GM12801 (cell line): Measurements from ENCODE around the gene ZNF142.

Experiments
- TF ChIP-seq, protein P1 (sequence below): IDR thresholded peaks from one replicate; pipeline ENCODE4 v1.5.1; 2011; ENCODE audit warnings: control low read depth; ENCODE audit not compliant: insufficient read length; ENCODE audit errors: extremely low read depth

ZNF142 gene

GRCh38 chr2:218662827-218663226 is 3.4 kb upstream of the ZNF142 start:
- TF ChIP-seq, protein P1, sequence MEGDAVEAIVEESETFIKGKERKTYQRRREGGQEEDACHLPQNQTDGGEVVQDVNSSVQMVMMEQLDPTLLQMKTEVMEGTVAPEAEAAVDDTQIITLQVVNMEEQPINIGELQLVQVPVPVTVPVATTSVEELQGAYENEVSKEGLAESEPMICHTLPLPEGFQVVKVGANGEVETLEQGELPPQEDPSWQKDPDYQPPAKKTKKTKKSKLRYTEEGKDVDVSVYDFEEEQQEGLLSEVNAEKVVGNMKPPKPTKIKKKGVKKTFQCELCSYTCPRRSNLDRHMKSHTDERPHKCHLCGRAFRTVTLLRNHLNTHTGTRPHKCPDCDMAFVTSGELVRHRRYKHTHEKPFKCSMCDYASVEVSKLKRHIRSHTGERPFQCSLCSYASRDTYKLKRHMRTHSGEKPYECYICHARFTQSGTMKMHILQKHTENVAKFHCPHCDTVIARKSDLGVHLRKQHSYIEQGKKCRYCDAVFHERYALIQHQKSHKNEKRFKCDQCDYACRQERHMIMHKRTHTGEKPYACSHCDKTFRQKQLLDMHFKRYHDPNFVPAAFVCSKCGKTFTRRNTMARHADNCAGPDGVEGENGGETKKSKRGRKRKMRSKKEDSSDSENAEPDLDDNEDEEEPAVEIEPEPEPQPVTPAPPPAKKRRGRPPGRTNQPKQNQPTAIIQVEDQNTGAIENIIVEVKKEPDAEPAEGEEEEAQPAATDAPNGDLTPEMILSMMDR: no peak

GRCh38 chr2:218662377-218662776 is 3.0 kb upstream of the ZNF142 start:
- TF ChIP-seq, protein P1: no peak

DNA sequence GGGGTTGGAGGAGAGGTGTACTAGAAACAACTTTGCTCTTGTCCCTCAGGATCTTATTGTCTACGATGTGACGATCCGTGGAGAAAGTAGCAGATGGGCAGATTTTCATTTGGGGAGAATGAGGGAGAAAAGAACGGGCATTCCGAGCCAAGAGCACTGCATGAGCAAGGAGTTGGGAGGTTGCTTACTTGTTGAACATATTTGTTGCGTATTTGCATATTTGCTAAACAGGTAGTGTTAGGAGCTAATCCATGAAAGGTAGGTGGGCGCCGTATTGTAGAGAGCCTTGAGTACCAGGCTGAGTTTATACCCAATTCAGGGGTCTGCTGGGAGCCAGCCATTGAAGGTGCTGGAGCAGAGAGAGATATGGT is 550 bp upstream of the ZNF142 start:
- TF ChIP-seq, protein P1: no peak

GRCh38 chr2:218658671-218659257 is 659 bp downstream of the ZNF142 start:
- TF ChIP-seq, protein P1: no peak

DNA sequence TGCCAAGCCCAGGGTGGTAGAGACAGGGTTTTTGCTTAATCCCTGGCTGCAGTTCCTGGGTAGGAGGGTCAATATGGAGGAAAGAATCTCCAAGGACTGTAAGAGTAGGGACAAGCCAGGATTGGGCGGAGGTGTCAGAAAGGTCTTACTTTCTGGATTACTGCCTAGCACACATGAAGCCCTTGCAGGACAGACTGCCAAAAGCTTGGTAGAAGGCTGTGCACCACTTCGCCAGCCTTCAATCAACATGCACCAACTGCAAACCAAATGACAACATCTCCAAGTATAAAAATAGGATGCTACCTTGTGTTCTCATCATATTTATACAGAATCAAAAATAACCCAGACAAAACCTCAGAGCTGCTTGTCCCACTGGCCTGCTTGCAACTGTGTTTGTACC is 3.7 kb downstream of the ZNF142 start:
- TF ChIP-seq, protein P1: no peak

GRCh38 chr2:218648787-218649100 is 10.7 kb downstream of the ZNF142 start:
- TF ChIP-seq, protein P1: no peak

DNA sequence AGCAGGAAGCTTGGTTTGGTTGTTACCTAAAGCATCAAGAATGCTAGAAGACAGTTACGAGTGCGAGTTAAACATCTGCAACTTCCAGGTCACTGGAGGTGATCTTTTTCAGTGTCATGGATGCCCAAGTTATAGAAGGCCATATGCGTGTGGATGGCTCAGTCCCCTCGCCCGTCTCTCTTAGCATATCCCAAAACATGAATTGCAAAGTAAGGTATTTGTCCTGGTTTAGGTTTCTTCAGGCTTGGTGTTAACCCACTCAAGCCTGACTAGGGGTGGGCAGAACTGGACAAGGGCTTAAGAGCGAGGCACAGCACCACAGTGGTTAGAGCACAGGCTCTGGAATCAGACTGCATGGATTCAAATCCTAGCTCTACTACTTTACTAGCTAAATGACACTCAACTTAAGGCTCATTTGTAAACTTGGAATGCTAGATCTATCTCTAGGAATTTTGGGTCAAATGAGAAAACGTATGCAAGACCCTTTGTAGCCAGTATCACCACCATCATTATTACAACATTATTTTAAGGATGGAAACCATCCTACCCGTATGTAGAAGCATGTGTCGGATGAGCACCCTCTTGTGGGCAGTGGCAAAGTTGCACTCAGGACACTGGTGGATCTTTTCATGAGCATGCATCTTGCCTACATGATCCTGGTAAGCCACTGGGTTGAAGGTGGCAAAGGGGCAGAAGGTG is 11.2 kb downstream of the ZNF142 start:
- TF ChIP-seq, protein P1: no peak

DNA sequence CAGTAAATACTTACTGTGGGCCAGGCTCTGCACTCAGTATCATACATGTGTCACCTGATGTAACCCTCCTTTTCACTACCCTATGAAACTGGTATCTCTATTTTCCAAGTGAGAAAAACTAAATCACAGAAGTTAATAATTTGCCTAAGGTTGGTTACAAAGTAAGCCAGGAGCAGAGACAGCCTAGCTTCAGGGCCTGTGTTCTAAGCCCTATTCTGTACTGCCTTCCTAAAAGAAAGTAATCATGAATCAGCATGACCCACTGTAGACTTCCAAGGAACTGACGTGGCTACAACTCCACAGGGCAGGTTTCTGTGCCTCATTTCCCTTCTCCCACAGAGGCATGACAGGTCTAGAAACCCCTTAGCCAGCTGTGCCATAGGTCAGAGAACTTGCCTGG is 14.3 kb downstream of the ZNF142 start:
- TF ChIP-seq, protein P1: no peak
